ENCODE results near the gene GFPT1.
A peak's percentile ranks its signal among the peaks of the same experiment; 100 is the strongest.

The GFPT1 gene

GRCh38 chr2:69291004-69291650 is 95.9 kb downstream of the GFPT1 start:
- peak; percentile 11 for DNase-seq (ENCODE audit: low spot score)

- DNase-seq (ENCODE audit: low spot score), result no peak
Measured at GRCh38 chr2:69288429-69288828, 98.6 kb downstream of the GFPT1 start.

DNA sequence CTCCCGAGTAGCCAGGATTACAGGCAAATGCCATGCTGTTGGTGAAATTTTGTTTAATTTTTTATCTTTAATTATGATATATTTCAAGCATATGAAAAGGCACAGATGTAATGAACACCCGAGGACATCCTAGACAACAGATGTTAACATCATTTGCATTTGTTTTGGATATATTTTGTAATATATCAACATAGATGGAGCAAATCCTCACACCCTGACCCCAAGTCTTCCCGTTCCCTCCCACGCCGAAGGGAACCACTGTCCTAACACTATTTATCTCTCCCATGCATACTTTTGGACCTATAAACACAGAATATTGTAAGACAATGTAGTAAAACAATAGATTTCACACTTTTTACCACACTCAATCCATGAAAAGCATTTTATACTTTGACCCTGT is 99.5 kb downstream of the GFPT1 start:
- DNase-seq (ENCODE audit: low spot score), result no peak

GRCh38 chr2:69285379-69285894 is 101.6 kb downstream of the GFPT1 start:
- DNase-seq (ENCODE audit: low spot score), result no peak

GRCh38 chr2:69280796-69281412 is 106.1 kb downstream of the GFPT1 start:
- DNase-seq (ENCODE audit: low spot score), result no peak

- no peak for DNase-seq (ENCODE audit: low spot score)
Measured at GRCh38 chr2:69279931-69280681, 106.9 kb downstream of the GFPT1 start.

- no peak for DNase-seq (ENCODE audit: low spot score)
Measured at GRCh38 chr2:69279211-69279610, 107.8 kb downstream of the GFPT1 start.

GRCh38 chr2:69278366-69278765 is 108.7 kb downstream of the GFPT1 start:
- DNase-seq (ENCODE audit: low spot score), result no peak

DNA sequence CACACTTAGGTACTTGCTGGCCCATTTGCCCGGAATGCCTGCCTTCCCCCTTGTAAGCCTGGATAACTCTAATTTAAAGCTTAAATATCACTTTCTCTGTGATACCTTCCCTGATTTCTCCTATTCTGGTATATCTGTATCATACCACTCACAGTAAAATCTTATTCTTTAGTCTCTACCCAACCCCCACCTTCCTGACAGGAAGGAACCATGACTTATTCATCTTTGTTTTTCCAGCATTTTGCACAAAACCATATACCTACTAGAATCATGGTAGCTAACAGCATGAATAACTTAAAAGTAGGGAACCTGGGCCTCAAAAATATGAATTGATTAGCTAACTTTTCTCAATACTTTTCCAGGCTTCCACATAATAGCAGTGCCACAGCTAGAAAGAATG is 111.5 kb downstream of the GFPT1 start:
- DNase-seq (ENCODE audit: low spot score), result no peak

DNA sequence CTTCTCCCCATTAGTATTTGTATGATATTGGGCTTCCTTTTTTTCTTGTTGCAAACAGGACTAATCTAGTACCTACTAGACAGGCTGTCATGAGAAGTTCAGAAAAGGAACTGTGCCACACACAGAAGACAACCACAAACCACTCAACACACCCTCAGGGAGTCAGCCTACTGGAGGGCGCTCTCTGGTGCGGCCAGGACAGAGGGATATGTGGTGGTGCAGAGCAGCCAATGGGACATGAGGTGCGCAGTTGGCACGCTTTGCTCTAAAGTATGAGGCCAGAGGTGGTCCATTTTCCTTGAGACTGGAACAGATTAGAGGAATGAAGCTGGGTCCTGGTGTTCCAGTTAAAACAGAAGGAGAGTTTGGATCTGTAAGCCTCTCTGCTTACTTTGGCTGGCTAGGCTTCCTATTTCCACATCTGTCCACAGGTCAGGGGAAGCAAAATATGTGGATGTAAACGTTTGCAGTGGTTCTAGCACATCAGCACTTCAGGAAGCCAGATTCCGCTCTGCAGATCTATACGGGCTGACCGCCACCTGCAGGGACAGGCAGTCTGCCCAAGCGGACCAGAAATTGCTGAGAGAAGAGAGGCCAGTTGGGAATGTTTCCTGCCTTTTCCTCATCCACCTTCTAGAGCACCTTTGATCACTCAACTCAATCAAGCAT is 114.1 kb downstream of the GFPT1 start:
- DNase-seq (ENCODE audit: low spot score), result no peak

- no peak for DNase-seq (ENCODE audit: low spot score)
Measured at GRCh38 chr2:69271831-69272257, 115.2 kb downstream of the GFPT1 start.

Data from cerebellar cortex (tissue), 1 donor.